ENCODE results near the gene SERPINI1.

DNA sequence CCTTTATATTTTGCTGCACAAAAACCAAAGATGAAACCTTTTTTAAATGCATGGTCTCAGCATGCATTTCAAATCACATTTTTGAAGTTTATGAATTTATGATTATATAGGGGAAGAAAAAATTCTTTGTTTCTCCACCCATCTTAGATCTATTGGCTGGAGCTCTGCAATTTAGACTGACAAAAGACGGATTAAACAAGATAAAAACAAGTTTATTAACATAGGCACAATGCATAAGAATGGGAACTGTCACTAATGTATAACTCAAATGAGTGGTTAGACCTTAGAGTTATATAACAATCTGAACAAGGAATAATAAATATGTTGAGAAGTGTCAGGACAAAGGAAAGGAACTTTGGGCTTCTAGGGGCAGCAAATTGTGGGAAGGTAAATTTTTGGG lies 132.5 kb downstream of the SERPINI1 start:
- TF ChIP-seq POLR2A (IDR thresholded peaks at IDR 0.05): no peak
- TF ChIP-seq, protein P1, sequence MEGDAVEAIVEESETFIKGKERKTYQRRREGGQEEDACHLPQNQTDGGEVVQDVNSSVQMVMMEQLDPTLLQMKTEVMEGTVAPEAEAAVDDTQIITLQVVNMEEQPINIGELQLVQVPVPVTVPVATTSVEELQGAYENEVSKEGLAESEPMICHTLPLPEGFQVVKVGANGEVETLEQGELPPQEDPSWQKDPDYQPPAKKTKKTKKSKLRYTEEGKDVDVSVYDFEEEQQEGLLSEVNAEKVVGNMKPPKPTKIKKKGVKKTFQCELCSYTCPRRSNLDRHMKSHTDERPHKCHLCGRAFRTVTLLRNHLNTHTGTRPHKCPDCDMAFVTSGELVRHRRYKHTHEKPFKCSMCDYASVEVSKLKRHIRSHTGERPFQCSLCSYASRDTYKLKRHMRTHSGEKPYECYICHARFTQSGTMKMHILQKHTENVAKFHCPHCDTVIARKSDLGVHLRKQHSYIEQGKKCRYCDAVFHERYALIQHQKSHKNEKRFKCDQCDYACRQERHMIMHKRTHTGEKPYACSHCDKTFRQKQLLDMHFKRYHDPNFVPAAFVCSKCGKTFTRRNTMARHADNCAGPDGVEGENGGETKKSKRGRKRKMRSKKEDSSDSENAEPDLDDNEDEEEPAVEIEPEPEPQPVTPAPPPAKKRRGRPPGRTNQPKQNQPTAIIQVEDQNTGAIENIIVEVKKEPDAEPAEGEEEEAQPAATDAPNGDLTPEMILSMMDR (IDR thresholded peaks at IDR 0.05): no peak
